ENCODE measurements around the gene FOXM1. TPM values are rescaled to one million over a fixed set of nuclear protein-coding genes. Genes with fewer than 3 reads are reported as not detected.

FOXM1 gene
- total and polyA plus RNA-seq, 2 of the 13 experiments (the other 11 are each of a cell fraction or from before 2014, with no cell fraction given) = 17.1 to 25.9 TPM

GRCh38 chr12:2812290-2813213 is 64.4 kb downstream of the FOXM1 start, which contains the start of gene ITFG2 (continued):
- TF ChIP-seq ZNF30 (CRISPR knock-in tag; IDR thresholded peaks at IDR 0.05) = peak; percentile 65; the same call in 1 of the 2 replicates
- no peak for TF ChIP-seq PCBP2 (optimal IDR thresholded peaks at IDR 0.05; ENCODE audit: low read depth, low read length, poor library complexity, severe bottlenecking)
- TF ChIP-seq CEBPB (IDR thresholded peaks at IDR 0.05; ENCODE audit: borderline replicate concordance, low read depth, low read length) = peak; percentile 70; the same call in 1 of the 2 replicates
- peak; percentile 44; the same call in 1 of the 2 replicates for TF ChIP-seq ZNF3 (CRISPR knock-in tag; IDR thresholded peaks at IDR 0.05)
- no peak for TF ChIP-seq CENPBD1 (CRISPR knock-in tag; IDR thresholded peaks at IDR 0.05; ENCODE audit: borderline replicate concordance, low read depth)
- peak; percentile 93 for TF ChIP-seq ZMYM4 (CRISPR knock-in tag; IDR thresholded peaks at IDR 0.05)
- TF ChIP-seq HNF1B (CRISPR knock-in tag; IDR thresholded peaks at IDR 0.05) = peak; percentile 92
- no peak for TF ChIP-seq RAD51 (IDR thresholded peaks at IDR 0.05; ENCODE audit: borderline replicate concordance)
- TF ChIP-seq MYC (CRISPR knock-in tag; IDR thresholded peaks at IDR 0.05; ENCODE audit: borderline replicate concordance) = peak; percentile 100
- no peak for TF ChIP-seq FOXM1 (CRISPR knock-in tag; IDR thresholded peaks at IDR 0.05)
- 0 out of 2 replicates have a peak, but pooled peaks have one; percentile 49 for TF ChIP-seq MLXIP (CRISPR knock-in tag; IDR thresholded peaks at IDR 0.05; ENCODE audit: borderline replicate concordance)
- no peak for TF ChIP-seq TBL1XR1 (IDR thresholded peaks at IDR 0.05; ENCODE audit: borderline replicate concordance, low read length, partially characterized antibody)
- peak; percentile 75 for TF ChIP-seq MNT (IDR thresholded peaks at IDR 0.05)
- TF ChIP-seq SP1 (IDR thresholded peaks at IDR 0.05) = no peak
- 0 out of 2 replicates have a peak, but pooled peaks have one; percentile 46 for TF ChIP-seq SP1 (CRISPR knock-in tag; IDR thresholded peaks at IDR 0.05)
- no peak for TF ChIP-seq CERS6 (CRISPR knock-in tag; IDR thresholded peaks at IDR 0.05)
- no peak for TF ChIP-seq ZNF18 (CRISPR knock-in tag; IDR thresholded peaks at IDR 0.05; ENCODE audit: insufficient replicate concordance)
- peak; percentile 75; the same call in 1 of the 2 replicates for TF ChIP-seq ZNF232 (CRISPR knock-in tag; IDR thresholded peaks at IDR 0.05; ENCODE audit: borderline replicate concordance)
- 0 out of 2 replicates have a peak, but pooled peaks have one; percentile 54 for TF ChIP-seq CHCHD3 (CRISPR knock-in tag; IDR thresholded peaks at IDR 0.05)
